GM23248 (cell line): ENCODE data around the gene SCO2. TPM values are rescaled to one million over a fixed set of nuclear protein-coding genes. Genes with fewer than 3 reads are reported as not detected.

Experiments used
- DNase-seq: peaks from one replicate; pipeline ENCODE4 v3.0.0-alpha.2; 2015
- H2AFZ ChIP-seq: fragments of 200-600 bp; sonication (generic); 2 replicates; pipeline ENCODE4 v1.6.1; 2016; ENCODE audit warnings: antibody characterized with exemption
- H3F3A ChIP-seq: fragments of 200-600 bp; sonication (generic); 2 replicates; pipeline ENCODE4 v1.6.1; 2016; ENCODE audit warnings: mild to moderate bottlenecking, antibody characterized with exemption, mixed run types; ENCODE audit not compliant: insufficient read depth
- H3K27ac ChIP-seq: fragments of 200-600 bp; sonication (generic); 2 replicates; pipeline ENCODE4 v1.5.1; 2016; ENCODE audit warnings: mild to moderate bottlenecking
- H3K27me3 ChIP-seq: fragments of 200-600 bp; sonication (generic); replicated peaks from 2 replicates; pipeline ENCODE4 v1.6.1; 2016; ENCODE audit warnings: mild to moderate bottlenecking; ENCODE audit not compliant: insufficient read depth
- H3K36me3 ChIP-seq: fragments of 200-600 bp; sonication (generic); 2 replicates; pipeline ENCODE4 v1.6.1; 2016; ENCODE audit warnings: low read depth, mild to moderate bottlenecking
- H3K4me1 ChIP-seq: fragments of 200-600 bp; sonication (generic); 2 replicates; pipeline ENCODE4 v1.6.1; 2016; ENCODE audit warnings: mild to moderate bottlenecking; ENCODE audit not compliant: insufficient read depth
- H3K4me2 ChIP-seq: fragments of 200-600 bp; sonication (generic); one replicate; pipeline ENCODE4 v1.6.1; 2016; ENCODE audit warnings: mild to moderate bottlenecking; ENCODE audit not compliant: unreplicated experiment
- H3K4me3 ChIP-seq: fragments of 200-600 bp; sonication (generic); 2 replicates; pipeline ENCODE4 v1.5.1; 2016; ENCODE audit warnings: mild to moderate bottlenecking
- H3K79me2 ChIP-seq: fragments of 200-600 bp; sonication (generic); 2 replicates; pipeline ENCODE4 v1.6.1; 2016; ENCODE audit warnings: mild to moderate bottlenecking; ENCODE audit not compliant: insufficient read depth
- H3K9ac ChIP-seq: fragments of 200-600 bp; sonication (generic); 2 replicates; pipeline ENCODE4 v1.6.1; 2016; ENCODE audit warnings: mild to moderate bottlenecking
- H3K9me2 ChIP-seq: fragments of 200-600 bp; sonication (generic); 2 replicates; pipeline ENCODE4 v1.6.1; 2016; ENCODE audit warnings: mixed run types, mild to moderate bottlenecking, moderate library complexity; ENCODE audit not compliant: insufficient read depth
- H3K9me3 ChIP-seq: fragments of 200-600 bp; sonication (generic); one replicate; pipeline ENCODE4 v1.6.1; 2017; ENCODE audit warnings: low read depth
- H4K20me1 ChIP-seq: fragments of 200-600 bp; sonication (generic); 2 replicates; pipeline ENCODE4 v1.6.0; 2016; ENCODE audit not compliant: insufficient read depth
- EZH2 ChIP-seq: fragments of 200-600 bp; sonication (generic); IDR thresholded peaks from 2 replicates; pipeline ENCODE4 v1.6.1; 2018; ENCODE audit warnings: antibody characterized with exemption, mild to moderate bottlenecking; ENCODE audit not compliant: insufficient read depth, poor library complexity, severe bottlenecking
- EZH2phosphoT487 ChIP-seq: fragments of 200-600 bp; sonication (generic); IDR thresholded peaks from 2 replicates; pipeline ENCODE4 v1.6.1; 2018; ENCODE audit warnings: antibody characterized with exemption, moderate library complexity, mild to moderate bottlenecking, low read depth; ENCODE audit not compliant: insufficient read depth
- WGBS, 2 experiments: methylation state at CpG; one replicate each; pipeline ENCODE4 v1.1.6; 2015 to 2017; ENCODE audit warnings: low lambda C conversion rate in 2 of 2, low coverage in 1 of 2; ENCODE audit errors: missing lambda C conversion rate in 2 of 2; 5-methylcytosine and 5-hydroxymethylcytosine counted together
- in situ Hi-C: fragments of 300-500 bp; cut with MboI; formaldehyde crosslinking; loops from 2 replicates; pipeline ENCODE4 v1.15.0; 2020
- polyA plus RNA-seq: library from polyadenylated mRNA; unstranded; fragments of >200 nt; fragmentation: Nextera tagmentation; extraction: Ambion mirVana; gene quantifications from 2 replicates; pipeline ENCODE4 v1.2.1, GENCODE V29; 2016
- total RNA-seq: library from RNA; depleted of rRNA; stranded (reverse); fragments of >200 nt; shearing (Covaris generic); gene quantifications from 2 replicates; pipeline ENCODE4 v1.2.3, GENCODE V29; 2014

The SCO2 gene
- total and polyA plus RNA-seq, 2 experiments from 2014 or later, result 8.4 to 11.0 TPM

GRCh38 chr22:50483556-50483955 is 41.8 kb downstream of the SCO2 start:
- Histone ChIP-seq H3K36me3 (no peaks in the 10 kb centered on the region), H3K27me3 (no peaks in the 10 kb centered on the region), H3K9ac (no peak overlapping the region), H3F3A (no peaks in the 10 kb centered on the region), H3K79me2 (peaks cover 4% of the 10 kb centered on the region; the same call in 1 of the 2 replicates), H3K27ac (no peak overlapping the region), H3K9me2 (no peaks in the 10 kb centered on the region), H3K4me2 (no peak overlapping the region), H3K9me3 (no peaks in the 10 kb centered on the region), H2AFZ (no peak overlapping the region), H3K4me1 (0 out of 2 replicates have a peak, but pooled peaks cover 3% of the 10 kb centered on the region), H4K20me1 (no peaks in the 10 kb centered on the region), H3K4me3 (no peak overlapping the region)
- no peak for DNase-seq
- TF ChIP-seq EZH2, result no peak
- no peak for TF ChIP-seq EZH2phosphoT487
- 83 to 92% methylated on average over 5 to 7 of the region's 8 CpGs for WGBS, 2 experiments
- in situ Hi-C loops, result no loop called here

DNA sequence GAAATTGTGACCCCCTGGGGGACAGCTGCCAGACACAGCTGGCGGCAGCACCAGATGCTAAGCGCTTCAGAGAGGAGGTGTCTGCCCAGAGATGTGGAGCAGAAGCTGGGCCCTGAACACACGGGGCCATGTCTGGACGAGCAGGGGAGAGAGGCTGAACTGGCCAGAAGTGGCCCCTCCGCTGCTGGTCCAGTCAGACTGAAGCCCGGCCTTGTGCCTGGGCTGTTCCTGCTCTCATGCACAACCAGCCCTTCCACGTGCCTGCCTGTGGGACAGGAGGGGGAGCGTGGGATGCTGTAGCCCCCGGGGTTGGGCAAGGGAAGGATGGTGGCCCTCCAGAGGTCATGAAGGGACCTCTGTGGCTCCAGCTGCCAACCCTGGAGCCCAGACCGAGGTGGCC is 42.3 kb downstream of the SCO2 start:
- Histone ChIP-seq H3K36me3 (no peaks in the 10 kb centered on the region), H3K4me1 (0 out of 2 replicates have a peak, but pooled peaks cover 3% of the 10 kb centered on the region), H4K20me1 (no peaks in the 10 kb centered on the region), H3K9me3 (no peaks in the 10 kb centered on the region), H3K4me3 (peak overlapping the region; percentile 84), H3K9ac (no peak overlapping the region), H3F3A (no peaks in the 10 kb centered on the region), H3K27ac (no peak overlapping the region), H3K79me2 (peaks cover 4% of the 10 kb centered on the region; the same call in 1 of the 2 replicates), H2AFZ (no peak overlapping the region), H3K27me3 (no peaks in the 10 kb centered on the region), H3K4me2 (no peak overlapping the region), H3K9me2 (no peaks in the 10 kb centered on the region)
- in situ Hi-C loops, result no loop called here
- no peak for DNase-seq
- TF ChIP-seq EZH2 (no peak), EZH2phosphoT487 (no peak)
- 82% methylated on average over 7 to 10 of the region's 10 CpGs for WGBS, 2 experiments

DNA sequence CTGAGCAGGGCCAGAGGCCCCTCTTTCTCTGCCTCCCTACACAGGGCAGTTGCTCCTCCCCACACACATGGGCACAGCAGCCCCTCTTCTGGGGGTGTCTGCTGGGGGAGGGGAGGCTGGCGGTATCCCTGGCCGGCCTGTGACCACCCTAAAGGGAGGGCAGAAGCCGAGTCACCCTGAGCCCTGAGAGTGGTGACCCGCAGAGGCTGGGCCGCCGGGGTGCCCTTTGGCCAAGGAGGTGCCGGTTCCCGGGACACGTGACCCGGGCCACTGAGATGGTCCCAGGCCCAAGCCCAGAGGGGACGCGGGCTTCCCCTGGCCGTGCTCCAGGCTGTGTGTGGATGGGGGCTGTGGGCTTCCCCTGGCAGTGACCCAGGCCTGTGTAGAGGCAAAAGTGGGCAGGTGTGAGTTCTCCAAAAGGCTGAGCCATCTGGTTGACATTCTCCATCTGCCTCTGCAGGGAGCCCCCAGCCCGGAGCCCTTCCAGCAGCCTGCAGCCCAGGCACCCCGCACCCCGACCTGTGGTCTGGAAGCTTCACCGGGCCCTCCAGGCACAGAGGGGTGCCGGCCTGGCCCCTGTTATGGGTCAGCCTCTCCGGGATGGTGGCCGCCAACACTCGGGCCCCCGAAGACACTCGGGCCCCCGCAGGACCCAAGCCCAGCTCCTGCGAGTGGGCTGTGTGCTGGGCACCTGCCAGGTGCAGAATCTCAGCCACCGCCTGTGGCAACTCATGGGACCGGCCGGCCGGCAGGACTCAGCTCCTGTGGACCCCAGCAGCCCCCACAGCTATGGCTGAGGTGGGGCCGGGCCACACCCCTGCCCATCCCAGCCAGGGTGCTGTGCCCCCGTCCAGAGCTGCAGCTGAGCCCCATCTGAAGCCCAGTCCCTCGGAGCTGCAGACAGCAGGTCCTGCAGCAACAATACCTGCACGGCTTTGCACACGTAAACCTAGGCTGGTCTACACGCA is 43.0 kb downstream of the SCO2 start:
- Histone ChIP-seq H2AFZ (peak overlapping the region; percentile 72), H3K36me3 (no peaks in the 10 kb centered on the region), H3K27ac (no peak overlapping the region), H3K79me2 (peaks cover 4% of the 10 kb centered on the region; the same call in 1 of the 2 replicates), H3K9ac (peak overlapping the region; percentile 83), H3K4me2 (peak overlapping the region; percentile 80), H3K9me2 (no peaks in the 10 kb centered on the region), H3K4me3 (peak overlapping the region; percentile 84), H3K9me3 (no peaks in the 10 kb centered on the region), H4K20me1 (no peaks in the 10 kb centered on the region), H3K4me1 (0 out of 2 replicates have a peak, but pooled peaks cover 3% of the 10 kb centered on the region), H3F3A (no peaks in the 10 kb centered on the region), H3K27me3 (no peaks in the 10 kb centered on the region)
- in situ Hi-C loops, result no loop called here
- TF ChIP-seq EZH2phosphoT487, result no peak
- TF ChIP-seq EZH2, result no peak
- DNase-seq, result no peak
- WGBS, 2 experiments, result 55 to 59% methylated on average over 33 to 34 of the region's 35 CpGs

DNA sequence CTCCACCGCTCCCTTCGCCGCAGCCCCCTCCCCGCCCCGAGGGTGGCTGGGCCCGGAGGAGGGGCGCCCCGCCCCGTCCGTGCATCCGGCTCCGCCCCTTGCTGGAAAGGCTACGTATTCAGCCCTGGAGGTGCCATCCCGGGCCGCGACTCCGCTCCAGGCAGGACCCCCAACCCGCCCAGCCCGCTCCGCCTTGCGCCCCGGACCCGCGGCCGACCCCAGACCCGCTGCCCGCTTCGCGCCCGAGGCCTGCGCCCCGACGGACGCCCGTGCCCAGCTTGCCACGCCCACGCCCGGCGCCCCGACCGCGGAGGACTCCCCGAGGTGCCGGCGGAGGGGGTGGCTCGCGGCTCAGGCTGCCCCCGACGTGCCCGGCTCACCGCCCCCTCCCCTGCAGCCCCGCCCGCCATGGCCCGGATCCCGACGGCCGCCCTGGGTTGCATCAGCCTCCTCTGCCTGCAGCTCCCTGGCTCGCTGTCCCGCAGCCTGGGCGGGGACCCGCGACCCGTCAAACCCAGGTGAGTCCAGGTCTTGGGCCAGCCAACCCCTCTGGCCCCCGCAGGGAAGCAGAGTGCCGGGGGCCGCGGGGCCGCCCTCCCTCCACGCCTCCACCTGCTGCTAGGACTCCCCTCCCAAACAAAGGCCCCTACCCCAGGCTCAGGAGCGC is 43.8 kb downstream of the SCO2 start, which contains the start of gene ADM2:
Gene ADM2 (plus strand): TSS at position 104 of the 667 bp plus-strand sequence. CDS start 305 bp downstream, at position 409.
- peak within 1 kb of the TSS; percentile 80 for H3K4me2 ChIP-seq
- no peaks in the 10 kb centered on the region for H4K20me1 ChIP-seq
- H3K27me3 ChIP-seq, result no peaks in the 10 kb centered on the region
- DNase-seq, result peak; percentile 59
- no peak within 1 kb of the TSS for H3K27ac ChIP-seq
- H3K9me3 ChIP-seq, result no peaks in the 10 kb centered on the region
- in situ Hi-C loops, result no loop called here
- peak within 1 kb of the TSS; percentile 83 for H3K9ac ChIP-seq
- H3K4me3 ChIP-seq, result peak within 1 kb of the TSS; percentile 84
- peaks cover 4% of the 10 kb centered on the region; the same call in 1 of the 2 replicates for H3K79me2 ChIP-seq
- H3K4me1 ChIP-seq, result 0 out of 2 replicates have a peak, but pooled peaks cover 3% of the 10 kb centered on the region
- no peaks in the 10 kb centered on the region for H3F3A ChIP-seq
- no peaks in the 10 kb centered on the region for H3K36me3 ChIP-seq
- WGBS, 2 experiments, result 4% methylated on average over 24 to 67 of the region's 70 CpGs
- H2AFZ ChIP-seq, result peak within 1 kb of the TSS; percentile 72
- H3K9me2 ChIP-seq, result no peaks in the 10 kb centered on the region
- TF ChIP-seq EZH2phosphoT487, result no peak
